KMS-11 (cell line): ENCODE results near the gene ARL8B.

Source experiments
- H2AFZ ChIP-seq: fragments of 200-600 bp; sonication (generic); 2 replicates; pipeline ENCODE4 v1.6.1; 2016; ENCODE audit warnings: antibody characterized with exemption, mixed run types, low read depth
- H3K27ac ChIP-seq: fragments of 200-600 bp; sonication (generic); 2 replicates; pipeline ENCODE4 v1.6.1; 2016; ENCODE audit warnings: mild to moderate bottlenecking, mixed run types
- H3K27me3 ChIP-seq: fragments of 200-600 bp; sonication (generic); 2 replicates; pipeline ENCODE4 v1.6.1; 2017; ENCODE audit warnings: mild to moderate bottlenecking, low read depth, mixed run types, moderate library complexity; ENCODE audit not compliant: insufficient read depth
- H3K36me3 ChIP-seq: fragments of 200-600 bp; sonication (generic); 2 replicates; pipeline ENCODE4 v1.6.1; 2017; ENCODE audit warnings: mild to moderate bottlenecking, mixed run types; ENCODE audit not compliant: insufficient read depth
- H3K4me1 ChIP-seq: fragments of 200-600 bp; sonication (generic); 2 replicates; pipeline ENCODE4 v1.6.1; 2016; ENCODE audit warnings: mild to moderate bottlenecking, low read depth, mixed run types; ENCODE audit not compliant: poor library complexity, severe bottlenecking
- H3K4me2 ChIP-seq: fragments of 200-600 bp; sonication (generic); 2 replicates; pipeline ENCODE4 v1.7.0; 2016; ENCODE audit warnings: mild to moderate bottlenecking, mixed run types
- H3K4me3 ChIP-seq: fragments of 200-600 bp; sonication (generic); IDR thresholded peaks from 2 replicates; pipeline ENCODE4 v1.6.1; 2017; ENCODE audit warnings: low read depth, low read length, mixed read lengths; ENCODE audit not compliant: insufficient read depth
- H3K79me2 ChIP-seq: fragments of 200-600 bp; sonication (generic); 2 replicates; pipeline ENCODE4 v1.6.1; 2016; ENCODE audit warnings: low read depth, mixed run types; ENCODE audit not compliant: insufficient read depth
- H3K9ac ChIP-seq: fragments of 200-600 bp; sonication (generic); 2 replicates; pipeline ENCODE4 v1.6.1; 2016; ENCODE audit warnings: mild to moderate bottlenecking, mixed run types
- H4K20me1 ChIP-seq: fragments of 200-600 bp; sonication (generic); 2 replicates; pipeline ENCODE4 v1.6.1; 2016; ENCODE audit warnings: mild to moderate bottlenecking, mixed run types; ENCODE audit not compliant: insufficient read depth
- CTCF ChIP-seq: fragments of 200-600 bp; sonication (generic); conservative IDR thresholded peaks from 2 replicates; pipeline ENCODE4 v1.6.1; 2017; ENCODE audit warnings: low read depth, mild to moderate bottlenecking, antibody characterized with exemption, low read length, moderate library complexity, mixed read lengths

ARL8B gene

GRCh38 chr3:5213574-5213966 is 91.5 kb downstream of the ARL8B start:
- Histone ChIP-seq H3K27ac (no peak overlapping the region), H4K20me1 (no peaks in the 10 kb centered on the region)

DNA sequence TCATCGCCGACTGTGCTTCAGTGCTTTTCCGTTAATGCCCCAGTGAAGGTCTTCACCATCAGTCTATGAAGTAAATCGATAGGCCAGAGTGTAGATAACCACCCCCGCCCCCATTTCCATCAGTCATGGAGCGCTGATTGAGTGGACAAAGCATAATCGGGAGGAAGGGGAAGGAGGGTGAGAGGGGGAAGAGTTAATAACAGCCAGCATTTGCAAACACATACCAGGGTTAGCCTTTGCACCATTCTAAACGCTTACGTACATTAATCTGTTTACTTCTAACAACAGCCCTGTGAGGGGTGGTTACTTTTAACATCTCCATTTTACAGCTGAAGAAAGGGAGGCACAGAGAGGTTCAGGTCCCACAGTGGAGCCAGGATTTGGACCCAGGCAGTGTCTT is 92.3 kb downstream of the ARL8B start:
- Histone ChIP-seq H3K36me3 (no peaks in the 10 kb centered on the region), H3K27ac (no peak overlapping the region), H3K79me2 (no peaks in the 10 kb centered on the region), H3K9ac (no peak overlapping the region), H4K20me1 (no peaks in the 10 kb centered on the region), H3K4me2 (no peak overlapping the region), H3K4me1 (no peaks in the 10 kb centered on the region), H3K4me3 (no peak overlapping the region), H2AFZ (no peak overlapping the region), H3K27me3 (no peaks in the 10 kb centered on the region)
- no peak for TF ChIP-seq CTCF

More at GRCh38 chr3:5213574-5213966, 91.5 kb downstream of the ARL8B start:
- H2AFZ ChIP-seq: no peak overlapping the region
- no peaks in the 10 kb centered on the region for H3K4me1 ChIP-seq
- no peak overlapping the region for H3K9ac ChIP-seq
- H3K79me2 ChIP-seq: no peaks in the 10 kb centered on the region
- H3K27me3 ChIP-seq: no peaks in the 10 kb centered on the region
- no peak overlapping the region for H3K4me3 ChIP-seq
- H3K4me2 ChIP-seq: no peak overlapping the region
- no peaks in the 10 kb centered on the region for H3K36me3 ChIP-seq
- no peak for TF ChIP-seq CTCF

GRCh38 chr3:5217824-5218595 is 95.9 kb downstream of the ARL8B start:
- no peak overlapping the region for H3K4me2 ChIP-seq
- H3K4me3 ChIP-seq: no peak overlapping the region
- H3K27ac ChIP-seq: no peak overlapping the region
- H3K27me3 ChIP-seq: no peaks in the 10 kb centered on the region
- TF ChIP-seq CTCF: no peak
- H3K36me3 ChIP-seq: no peaks in the 10 kb centered on the region
- H2AFZ ChIP-seq: no peak overlapping the region
- no peaks in the 10 kb centered on the region for H4K20me1 ChIP-seq
- H3K9ac ChIP-seq: no peak overlapping the region
- no peaks in the 10 kb centered on the region for H3K4me1 ChIP-seq
- H3K79me2 ChIP-seq: no peaks in the 10 kb centered on the region

DNA sequence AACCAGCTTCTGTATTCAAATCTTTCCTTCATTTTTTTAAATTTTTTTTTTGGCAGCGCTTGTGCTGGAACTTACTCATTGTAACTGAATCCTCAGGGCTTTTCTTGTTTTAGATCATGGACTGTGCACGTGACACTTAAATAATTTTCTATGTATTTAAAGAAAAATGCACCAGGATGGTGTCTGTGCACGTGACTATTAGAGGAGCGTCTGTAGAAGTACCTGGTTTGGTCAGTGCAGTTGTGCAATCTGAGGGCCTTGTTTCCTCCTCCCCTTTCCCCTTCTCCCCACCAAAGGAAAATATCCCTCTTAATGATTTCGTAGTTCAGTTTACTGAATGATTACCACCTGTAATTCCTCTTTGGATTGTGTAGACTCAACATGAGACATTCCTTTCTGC is 96.7 kb downstream of the ARL8B start:
- Histone ChIP-seq H3K4me1 (no peaks in the 10 kb centered on the region), H2AFZ (no peak overlapping the region), H3K27me3 (no peaks in the 10 kb centered on the region), H3K79me2 (no peaks in the 10 kb centered on the region), H3K9ac (no peak overlapping the region), H3K27ac (no peak overlapping the region), H4K20me1 (no peaks in the 10 kb centered on the region), H3K4me3 (no peak overlapping the region), H3K36me3 (no peaks in the 10 kb centered on the region), H3K4me2 (no peak overlapping the region)
- no peak for TF ChIP-seq CTCF
